GM04504 (cell line): ENCODE results near the gene CAPN15.
A peak's percentile ranks its signal among the peaks of the same experiment; 100 is the strongest.

ENCODE experiments used
- DNase-seq: peaks from one replicate; pipeline ENCODE4 v3.0.0-alpha.2; 2012; ENCODE audit warnings: low read depth

Gene CAPN15

DNA sequence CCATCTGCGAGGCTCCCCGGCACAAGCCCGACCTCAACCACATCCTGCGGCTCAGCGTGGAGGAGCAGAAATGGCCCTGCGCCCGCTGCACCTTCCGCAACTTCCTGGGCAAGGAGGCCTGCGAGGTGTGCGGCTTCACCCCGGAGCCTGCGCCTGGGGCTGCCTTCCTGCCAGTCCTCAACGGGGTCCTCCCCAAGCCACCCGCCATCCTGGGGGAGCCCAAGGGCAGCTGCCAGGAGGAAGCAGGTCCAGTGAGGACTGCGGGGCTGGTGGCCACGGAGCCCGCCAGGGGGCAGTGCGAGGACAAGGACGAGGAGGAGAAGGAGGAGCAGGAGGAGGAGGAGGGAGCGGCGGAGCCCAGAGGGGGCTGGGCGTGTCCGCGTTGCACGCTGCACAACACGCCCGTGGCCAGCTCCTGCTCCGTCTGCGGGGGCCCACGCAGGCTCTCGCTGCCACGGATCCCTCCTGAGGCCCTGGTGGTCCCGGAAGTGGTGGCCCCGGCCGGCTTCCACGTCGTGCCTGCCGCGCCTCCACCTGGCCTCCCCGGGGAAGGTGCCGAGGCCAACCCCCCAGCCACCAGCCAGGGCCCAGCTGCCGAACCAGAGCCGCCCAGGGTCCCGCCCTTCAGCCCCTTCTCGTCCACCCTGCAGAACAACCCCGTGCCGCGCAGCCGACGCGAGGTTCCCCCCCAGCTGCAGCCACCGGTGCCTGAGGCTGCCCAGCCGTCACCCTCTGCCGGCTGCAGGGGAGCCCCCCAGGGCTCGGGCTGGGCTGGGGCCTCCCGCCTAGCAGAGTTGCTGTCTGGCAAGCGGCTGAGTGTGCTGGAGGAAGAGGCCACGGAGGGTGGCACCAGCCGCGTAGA, 19.6 kb downstream of the CAPN15 start:
- DNase-seq = no peak

DNA sequence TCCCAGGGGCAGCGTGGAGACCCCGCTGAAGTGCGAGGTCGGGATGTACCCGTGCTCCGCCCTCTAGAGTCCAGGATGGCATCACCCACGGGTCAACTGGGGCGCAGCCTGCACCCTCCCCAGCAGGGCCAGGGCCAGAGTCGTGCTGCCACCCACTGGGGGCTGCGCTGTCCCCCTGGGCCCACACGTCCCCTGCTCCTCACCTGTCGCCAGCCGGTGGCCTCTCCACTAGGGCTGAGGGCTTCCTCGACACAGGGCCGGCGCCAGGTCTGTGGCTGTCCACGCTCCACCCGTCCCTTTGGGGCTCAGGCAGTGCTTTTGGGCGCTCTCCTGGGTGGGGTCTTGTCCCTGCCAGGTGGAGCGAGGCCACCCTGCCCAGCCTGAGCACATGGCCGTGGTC, 21.1 kb downstream of the CAPN15 start:
- DNase-seq = no peak

DNA sequence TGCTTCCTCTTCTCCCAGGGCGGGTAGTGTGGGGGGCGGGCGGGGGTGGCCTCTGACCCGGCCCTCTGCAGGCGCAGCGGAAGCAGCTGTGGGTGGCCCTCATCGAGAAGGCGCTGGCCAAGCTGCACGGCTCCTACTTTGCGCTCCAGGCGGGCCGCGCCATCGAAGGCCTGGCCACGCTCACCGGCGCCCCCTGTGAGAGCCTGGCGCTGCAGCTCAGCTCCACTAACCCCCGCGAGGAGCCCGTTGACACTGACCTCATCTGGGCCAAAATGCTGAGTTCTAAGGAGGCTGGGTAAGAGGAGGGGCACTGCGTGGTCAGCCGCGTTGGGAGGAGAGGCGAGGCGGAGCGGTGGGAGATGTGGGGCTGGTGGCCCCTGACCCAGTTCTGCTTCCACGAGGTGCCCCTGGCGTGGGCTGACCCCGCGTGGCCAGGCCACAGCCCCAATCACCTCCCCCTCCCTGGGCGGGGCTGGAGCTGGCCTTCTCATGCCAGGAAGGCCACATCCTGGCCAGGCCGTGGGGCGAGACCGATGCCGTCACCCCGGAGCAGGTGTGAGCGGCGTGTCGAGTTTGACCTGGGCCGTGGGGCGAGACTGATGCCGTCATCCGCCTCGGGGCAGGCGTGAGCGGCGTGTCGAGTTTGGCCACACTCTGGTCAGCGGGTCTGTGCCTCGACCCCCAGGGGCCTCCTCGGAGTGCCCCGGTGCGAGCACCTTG, 22.2 kb downstream of the CAPN15 start:
- DNase-seq = no peak

DNA sequence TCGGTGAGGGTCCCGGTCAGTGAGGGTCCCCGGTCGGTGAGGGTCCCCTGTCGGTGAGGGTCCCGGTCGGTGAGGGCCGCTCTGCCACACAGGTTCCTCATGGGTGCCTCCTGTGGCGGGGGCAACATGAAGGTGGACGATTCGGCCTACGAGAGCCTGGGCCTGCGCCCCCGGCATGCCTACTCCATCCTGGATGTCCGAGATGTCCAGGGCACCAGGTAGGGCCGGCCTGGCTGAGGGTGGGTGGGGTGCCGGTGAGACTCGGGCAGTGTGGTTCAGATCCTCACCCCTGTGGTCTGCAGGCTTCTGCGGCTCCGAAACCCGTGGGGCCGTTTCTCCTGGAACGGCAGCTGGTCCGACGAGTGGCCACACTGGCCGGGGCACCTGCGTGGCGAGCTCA, 23.7 kb downstream of the CAPN15 start:
- no peak for DNase-seq

DNA sequence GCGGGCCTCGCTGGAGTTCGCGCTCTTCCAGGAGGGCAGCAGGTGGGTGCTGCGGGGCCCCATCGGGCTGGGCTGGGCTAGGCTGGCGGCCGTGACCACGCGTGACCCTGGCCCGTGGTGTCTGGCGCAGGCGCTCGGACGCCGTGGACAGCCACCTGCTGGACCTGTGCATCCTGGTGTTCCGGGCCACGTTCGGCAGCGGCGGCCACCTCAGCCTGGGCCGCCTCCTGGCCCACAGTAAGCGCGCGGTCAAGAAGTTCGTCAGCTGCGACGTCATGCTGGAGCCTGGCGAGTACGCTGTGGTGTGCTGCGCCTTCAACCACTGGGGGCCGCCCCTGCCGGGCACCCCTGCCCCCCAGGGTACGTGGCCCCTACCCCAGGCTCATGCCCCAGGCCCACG, 24.7 kb downstream of the CAPN15 start:
- DNase-seq = no peak

DNA sequence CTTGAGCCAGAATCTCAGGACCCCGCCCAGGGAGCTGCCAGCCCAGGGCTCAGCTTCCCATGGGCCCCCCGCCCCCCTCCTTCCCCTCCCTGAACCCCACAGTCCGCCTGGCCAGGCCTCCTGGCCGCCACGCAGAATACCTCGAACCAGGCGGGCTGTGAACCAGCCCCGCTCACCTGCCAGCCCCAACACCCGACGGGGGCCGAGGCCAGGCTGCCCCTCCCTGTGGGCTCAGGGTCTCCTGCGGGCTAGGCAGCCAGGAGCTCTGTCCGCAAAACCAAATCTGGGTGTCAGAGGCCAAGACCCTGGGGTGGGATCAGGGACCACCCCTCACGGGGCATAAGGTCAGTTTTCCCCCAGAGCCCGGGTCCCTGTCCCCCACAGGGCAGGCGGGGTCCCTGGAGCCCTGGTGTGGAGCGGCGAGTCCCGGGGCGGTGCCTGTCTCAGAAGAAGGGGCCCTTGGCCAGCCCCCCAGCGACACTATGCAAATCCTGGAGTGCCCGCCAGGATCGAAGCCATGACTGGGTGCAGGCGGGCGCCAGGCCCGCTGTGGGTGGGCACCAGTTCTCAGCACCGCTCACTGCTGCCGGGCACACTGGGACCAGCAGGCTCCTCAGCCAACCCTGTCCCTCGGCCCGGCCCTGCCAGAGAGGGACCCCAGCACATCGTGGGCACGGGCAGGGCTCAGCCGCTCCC, 26.2 kb downstream of the CAPN15 start:
- no peak for DNase-seq

DNA sequence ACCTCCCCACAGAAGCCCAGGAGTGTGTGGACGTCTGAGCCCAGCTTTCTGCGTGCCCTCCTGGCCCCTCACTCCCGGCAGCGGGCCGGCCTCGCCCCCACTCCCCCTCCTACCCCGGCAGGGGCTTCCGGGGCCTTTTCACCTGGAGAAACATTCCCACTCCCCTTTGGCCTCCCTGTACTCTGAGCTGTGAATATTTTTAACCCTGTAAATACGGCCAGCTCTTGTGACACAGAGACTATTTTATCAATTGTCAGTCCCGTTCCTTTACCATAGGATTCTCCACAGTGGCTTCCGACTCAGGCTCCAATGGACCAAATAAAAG, 26.7 kb downstream of the CAPN15 start:
- no peak for DNase-seq

DNA sequence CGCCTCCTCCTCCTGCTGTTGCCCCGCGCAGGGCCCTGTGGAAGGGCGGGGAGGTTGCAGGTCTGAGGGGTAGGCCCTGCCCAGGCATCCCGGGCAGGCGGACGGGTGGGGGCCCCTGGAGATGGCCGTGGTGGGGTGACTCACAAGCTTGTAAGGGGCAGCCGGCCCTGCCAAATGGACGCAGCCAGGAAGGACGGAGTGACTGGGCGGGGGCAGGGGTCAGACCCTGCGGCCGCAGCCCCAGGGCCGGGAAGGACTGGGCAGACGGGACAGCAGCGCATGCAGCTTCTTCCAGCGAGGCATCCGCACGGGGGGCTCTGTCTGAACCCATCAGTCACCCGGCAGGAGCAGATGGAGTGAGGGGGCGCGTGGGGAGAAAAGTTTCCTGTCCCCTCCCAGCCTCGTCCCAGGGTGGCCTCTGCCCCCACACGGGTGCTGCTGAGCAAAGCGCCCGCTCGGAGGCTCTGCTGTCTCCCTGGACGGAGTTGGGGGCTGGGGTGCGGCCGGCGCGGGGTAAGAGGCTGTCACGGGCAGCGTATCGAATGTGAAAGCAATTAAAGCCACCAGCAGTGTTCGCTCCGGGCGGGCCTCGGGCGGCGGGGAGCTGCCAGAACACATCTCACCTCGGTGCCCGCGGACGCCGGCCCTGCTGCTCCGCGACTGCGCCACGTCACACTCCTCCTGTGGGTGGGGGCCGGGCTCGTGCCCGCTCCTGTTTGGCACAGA, 27.3 kb downstream of the CAPN15 start:
- peak; percentile 71 for DNase-seq

DNA sequence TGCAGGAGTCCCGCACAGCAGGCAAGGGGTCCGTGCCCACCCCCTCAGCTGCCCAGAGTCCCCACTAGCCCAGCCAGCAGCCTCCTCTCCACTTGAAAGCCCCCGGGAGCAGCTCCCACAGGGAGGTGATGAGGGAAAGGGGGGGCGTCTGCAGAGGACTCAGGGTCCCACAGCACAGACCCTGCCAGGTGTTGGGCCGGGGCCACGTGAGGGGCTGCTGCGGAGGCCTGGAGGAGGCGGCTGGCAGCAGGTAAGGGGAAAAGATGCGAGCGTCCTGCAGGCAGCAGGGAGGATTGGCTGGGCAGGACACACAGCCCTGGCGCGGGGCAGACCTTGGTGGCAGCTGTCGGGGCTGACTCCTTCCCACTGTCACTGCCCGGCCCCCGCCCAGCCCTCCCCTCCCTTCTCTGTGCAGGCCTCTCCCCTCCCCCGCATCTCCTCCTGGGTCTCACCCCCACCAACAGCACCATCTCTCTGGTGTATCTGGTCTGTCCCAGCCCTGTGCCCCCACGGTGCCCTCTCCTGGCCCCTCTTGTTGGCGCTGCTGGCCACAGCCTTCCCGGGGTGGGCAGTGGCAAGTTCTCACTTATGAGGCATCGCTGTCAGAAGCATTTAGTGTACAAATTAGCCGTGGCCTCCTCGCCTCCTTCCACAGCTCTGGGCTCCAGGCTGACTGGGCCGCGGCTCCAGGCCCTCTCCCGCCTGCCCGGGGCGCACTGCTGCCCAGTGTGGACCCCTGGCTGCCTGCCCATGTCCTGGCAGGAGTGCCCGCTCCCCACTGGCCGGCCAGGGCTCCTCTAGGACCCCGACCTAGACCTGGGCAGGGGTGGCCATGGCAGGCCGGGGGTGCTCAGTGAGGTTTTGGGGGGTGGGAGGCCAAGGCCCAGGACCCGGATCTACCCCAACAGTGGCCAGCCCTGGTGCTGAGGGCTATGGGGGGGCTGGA, 28.3 kb downstream of the CAPN15 start:
- DNase-seq = no peak

DNA sequence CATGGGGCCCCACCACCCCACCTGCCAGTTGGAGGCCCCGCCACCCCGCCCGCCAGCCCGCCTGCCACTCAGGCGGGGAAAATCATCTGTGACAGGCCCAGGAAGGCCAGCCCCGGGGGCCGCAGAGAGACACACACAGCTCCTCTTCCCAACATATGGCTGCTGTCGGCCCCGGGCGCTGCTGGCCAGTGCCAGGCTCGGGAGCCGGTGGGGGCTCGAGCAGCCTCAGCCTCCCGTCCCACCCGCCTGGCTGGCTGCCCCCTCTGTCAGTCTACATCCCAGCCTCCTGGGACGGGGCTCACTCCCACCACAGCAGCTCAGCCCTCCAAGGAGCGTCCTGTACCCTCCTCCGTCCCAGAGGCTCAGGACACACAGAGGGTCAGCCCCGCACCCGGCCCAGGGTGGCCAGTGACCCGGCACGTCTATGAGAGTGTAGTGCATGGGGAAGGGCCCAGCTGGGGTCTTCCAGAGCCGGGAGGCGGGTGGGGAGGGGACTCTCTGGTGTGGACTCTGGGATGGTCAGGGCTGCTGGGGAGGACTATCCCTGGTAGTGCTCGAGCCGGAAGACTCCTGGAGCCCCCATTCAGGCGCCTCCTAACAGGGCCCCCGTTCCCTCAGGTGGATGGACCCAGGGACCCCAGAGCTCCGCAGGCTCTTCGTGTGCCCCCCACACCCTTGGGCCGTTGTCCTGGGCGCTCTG, 29.1 kb downstream of the CAPN15 start:
- DNase-seq = no peak

DNA sequence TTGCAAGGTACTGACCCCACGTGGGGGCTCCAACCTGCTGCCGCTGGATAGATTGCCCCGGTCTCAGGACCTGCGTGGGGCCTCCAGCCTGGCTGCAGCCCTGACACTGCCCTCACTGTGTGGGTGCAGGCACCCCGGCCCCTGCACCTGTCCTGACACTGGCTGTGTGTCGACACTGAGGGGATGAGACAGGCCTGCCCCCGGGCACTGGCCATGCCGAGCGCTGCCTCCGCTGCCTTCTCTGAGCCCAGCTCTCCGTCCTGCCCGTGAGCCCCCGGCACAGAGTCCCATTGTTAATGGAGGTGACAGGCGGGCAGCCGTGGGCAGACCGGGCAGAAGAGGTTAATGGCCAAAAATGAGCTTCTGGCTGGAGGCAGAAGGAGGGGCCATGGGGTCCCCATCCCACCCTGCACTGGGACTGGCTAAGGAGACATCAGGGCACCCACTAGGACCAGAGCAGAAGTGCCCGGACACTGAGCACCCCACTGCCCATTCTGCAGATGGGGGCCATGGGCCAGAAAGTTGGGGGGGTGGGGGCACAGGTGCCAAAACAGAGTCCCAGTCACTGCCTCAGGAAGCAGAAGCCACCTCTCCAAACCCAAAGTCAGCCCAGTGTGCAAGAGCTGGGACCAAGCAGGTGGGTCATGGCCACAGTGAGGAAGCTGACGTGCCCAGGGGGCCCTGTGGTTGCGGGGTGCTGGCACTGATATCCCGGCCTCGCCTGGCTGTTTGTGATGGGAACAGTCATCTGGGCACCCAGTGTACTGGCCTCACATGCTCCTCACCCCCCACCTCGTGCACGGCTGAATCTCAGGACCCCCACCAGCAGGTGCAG, 30.2 kb downstream of the CAPN15 start:
- no peak for DNase-seq

DNA sequence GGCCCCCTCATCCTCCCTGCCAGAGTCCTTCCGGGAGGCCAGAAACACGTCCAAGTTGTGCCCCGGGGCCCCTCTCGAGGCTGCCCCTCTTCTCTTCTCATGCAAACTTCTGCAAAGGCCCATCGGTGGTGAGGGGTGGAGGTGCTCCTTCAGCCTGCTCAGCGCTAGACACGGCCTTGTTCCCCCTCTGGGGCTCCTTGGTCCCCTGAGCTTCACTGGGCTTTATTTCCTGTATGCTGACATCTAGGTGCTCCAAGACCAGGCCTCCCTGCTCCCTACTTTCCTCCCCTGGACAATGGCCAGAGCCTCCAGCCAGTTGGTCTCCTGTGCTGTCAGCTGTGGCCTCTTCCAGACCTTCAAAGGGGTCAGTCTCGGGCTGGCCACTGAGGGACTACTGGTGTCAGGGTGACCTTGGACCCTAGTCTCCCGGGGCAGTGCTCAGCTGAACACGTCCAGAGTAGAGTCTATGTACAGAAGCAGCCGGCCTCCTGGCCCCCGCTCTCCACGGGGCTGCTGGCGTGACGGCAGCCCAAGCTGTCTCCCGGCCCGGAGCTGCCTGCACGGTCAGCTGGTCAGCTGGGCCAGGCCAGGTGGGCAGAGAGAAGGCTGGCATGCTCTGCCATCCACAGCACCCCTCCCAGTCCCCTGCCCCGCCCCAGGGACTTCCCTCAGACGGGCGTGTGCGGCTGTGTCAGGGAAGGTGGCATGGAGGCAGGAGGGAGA, 30.9 kb downstream of the CAPN15 start:
- no peak for DNase-seq

DNA sequence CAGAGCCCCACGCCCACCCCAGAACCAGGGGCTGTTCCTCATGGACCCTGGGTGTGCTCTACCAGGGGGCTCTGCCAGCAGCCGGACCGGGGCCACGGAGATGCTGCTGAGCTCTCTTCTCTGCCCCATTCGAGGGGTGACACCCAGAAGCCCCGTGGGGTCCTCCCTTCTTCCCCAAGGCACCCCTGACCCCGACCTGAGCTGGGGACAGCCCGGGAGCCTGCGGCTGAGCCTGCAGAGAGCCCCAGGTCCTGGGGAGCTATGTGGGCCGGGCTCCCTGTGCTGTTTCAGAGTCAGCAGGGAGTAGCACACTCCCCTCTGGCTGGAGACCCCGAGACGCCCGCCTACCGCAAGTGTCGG, 31.5 kb downstream of the CAPN15 start:
- no peak for DNase-seq

DNA sequence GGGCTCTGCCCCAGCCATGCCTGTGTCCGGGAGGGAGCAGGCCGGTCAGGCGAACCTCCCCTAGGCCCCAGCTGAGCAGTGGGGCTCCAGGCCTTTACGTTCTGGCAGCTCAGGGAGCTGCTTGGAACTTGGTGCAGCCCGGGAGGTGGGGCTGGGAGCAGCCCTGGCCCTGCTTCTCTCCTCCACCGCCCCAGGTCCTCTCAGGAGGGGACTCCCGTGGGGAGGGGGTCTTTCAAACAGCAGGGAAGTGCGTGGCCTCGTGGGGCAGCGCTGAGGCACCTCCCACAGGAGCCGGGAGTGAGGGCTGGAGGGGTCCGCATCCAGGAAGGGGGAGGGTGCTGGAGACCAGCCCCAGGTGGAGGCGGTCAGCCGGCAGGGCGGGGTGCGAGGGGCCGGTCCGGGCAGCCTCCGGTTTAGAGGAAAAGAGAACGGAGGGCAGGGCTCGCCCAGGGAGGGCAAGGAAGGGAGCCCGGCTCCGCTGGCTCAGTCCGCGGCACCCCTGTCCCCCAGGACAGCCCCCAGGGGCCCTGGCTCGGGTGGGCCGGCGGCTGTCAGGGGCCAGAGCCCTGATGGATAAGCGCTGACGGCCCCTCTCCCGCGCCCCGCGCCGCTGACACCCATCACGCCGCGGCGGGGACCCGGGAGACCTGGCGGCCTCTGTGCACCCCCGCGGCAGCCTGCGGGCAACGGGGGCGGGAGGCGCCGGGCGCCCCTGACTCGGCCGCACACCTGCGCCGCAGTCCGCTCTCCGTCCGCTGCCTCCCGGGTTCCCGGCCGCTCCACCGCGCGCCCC, 32.1 kb downstream of the CAPN15 start:
- DNase-seq = no peak

DNA sequence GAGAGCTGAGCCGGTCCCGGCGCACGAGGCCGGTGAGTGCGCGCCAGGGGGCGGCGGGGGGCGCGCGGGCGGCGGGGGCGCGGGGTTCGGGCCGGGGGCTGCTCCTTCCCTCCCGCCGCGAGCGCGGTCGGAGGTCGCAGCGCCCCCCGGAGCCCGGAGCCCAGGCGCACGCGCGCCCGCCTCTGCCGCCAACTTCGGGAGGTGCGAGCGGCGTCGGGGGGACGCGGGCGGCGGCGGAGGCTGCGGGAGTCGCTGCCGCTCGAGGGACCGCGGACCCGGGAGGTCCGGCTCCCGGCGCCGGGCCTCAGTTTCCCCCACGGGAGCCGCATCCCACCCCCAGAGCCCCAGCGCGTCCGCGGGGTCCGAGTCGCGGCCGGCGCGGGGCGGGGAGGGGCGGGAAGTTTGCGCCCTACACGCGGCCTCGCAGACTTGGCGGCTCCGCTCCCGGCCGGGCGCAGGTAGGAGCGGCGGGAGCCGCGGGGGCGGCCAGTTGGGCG, 32.7 kb downstream of the CAPN15 start, which contains the start of gene PRR35:
PRR35 (plus strand) TSS at position 191 of the 497 bp plus-strand sequence. CDS start 2,901 bp downstream, outside the sequence.
- DNase-seq = no peak

DNA sequence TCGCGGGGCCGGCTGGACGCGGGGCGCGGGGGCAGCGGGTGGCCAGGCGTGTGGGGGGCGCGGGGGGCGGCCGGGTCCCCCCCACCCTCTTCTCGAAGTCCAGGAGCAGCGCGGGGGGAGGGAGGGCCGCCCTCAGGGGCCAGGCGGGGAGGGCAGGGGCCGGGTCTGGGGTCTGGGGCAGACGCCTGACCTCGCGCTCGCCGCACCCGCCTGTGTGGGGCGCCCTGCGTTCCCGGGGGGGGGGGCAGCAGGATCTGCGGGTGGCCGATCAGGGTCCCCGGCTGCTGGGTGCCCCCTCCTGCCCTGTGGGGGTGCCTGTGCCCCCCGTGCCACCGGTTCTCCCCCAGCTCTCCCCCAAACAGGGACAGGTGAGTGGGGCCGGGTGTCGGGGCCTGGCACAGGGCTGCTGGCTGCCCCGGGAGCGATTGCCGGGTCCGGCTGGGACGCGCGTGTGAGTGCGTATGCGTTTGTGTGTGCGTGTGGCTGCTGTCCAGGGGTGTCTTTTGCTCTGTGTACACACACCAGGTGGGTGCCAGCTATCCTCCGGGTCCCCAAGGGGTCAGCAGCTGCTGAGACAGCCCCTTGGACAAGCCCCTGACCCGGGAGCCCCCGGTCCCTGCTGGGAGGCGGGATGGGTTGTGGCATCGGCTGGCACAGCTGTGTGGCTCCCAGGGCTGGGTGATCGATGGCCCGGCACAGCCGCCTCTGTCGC, 33.3 kb downstream of the CAPN15 start:
- no peak for DNase-seq

DNA sequence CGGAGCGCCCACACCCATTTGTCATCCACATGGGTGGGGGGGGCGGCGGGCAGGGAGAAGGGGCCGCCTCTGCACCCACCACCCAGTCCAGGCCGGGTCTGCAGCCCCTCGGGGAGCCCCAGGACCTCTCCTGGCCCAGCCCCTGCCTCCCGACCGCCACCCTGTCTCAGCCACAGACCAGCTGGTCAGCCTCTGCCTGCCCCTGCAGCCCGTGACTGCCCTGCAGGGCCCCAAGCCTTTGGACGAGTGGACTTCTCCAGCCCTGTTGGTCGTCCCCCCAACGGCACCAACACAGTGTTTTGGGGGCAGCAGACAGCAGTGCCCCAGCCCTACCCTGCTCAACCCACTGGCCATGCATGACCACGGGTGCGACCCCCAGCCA, 33.9 kb downstream of the CAPN15 start:
- DNase-seq = no peak
